Ammon's horn (tissue), 1 donor: ENCODE results near the gene GORASP2.

Experiments used
- DNase-seq: peaks from one replicate; pipeline ENCODE4 v3.0.0-alpha.2; 2016; ENCODE audit warnings: low spot score

Gene GORASP2

GRCh38 chr2:170923799-170924198, 5.3 kb upstream of the GORASP2 start:
- no peak for DNase-seq

GRCh38 chr2:170924969-170925368, 4.1 kb upstream of the GORASP2 start:
- no peak for DNase-seq

GRCh38 chr2:170925923-170926322, 3.1 kb upstream of the GORASP2 start:
- no peak for DNase-seq

- DNase-seq = no peak
Measured at GRCh38 chr2:170926743-170927297, 2.2 kb upstream of the GORASP2 start.

- peak; percentile 3 for DNase-seq
Measured at GRCh38 chr2:170928036-170928823, 823 bp upstream of the GORASP2 start.

- DNase-seq = peak; percentile 8
Measured at GRCh38 chr2:170929686-170930050, 615 bp downstream of the GORASP2 start.

- DNase-seq = peak; percentile 25
Measured at GRCh38 chr2:170930131-170930990, 1.3 kb downstream of the GORASP2 start.

- DNase-seq = no peak
Measured at GRCh38 chr2:170930991-170931266, 1.9 kb downstream of the GORASP2 start.

GRCh38 chr2:170932166-170932565, 3.1 kb downstream of the GORASP2 start:
- no peak for DNase-seq

- DNase-seq = no peak
Measured at GRCh38 chr2:170932948-170933347, 3.9 kb downstream of the GORASP2 start.

- no peak for DNase-seq
Measured at GRCh38 chr2:170937709-170938379, 8.8 kb downstream of the GORASP2 start.

GRCh38 chr2:170940066-170940465, 11.0 kb downstream of the GORASP2 start:
- no peak for DNase-seq

GRCh38 chr2:170942615-170943014, 13.6 kb downstream of the GORASP2 start:
- DNase-seq = no peak

GRCh38 chr2:170943041-170943440, 14.0 kb downstream of the GORASP2 start:
- DNase-seq = no peak

GRCh38 chr2:170943596-170943995, 14.5 kb downstream of the GORASP2 start:
- no peak for DNase-seq

GRCh38 chr2:170944545-170944944, 15.5 kb downstream of the GORASP2 start:
- DNase-seq = no peak

GRCh38 chr2:170949415-170949814, 20.4 kb downstream of the GORASP2 start:
- no peak for DNase-seq

- no peak for DNase-seq
Measured at GRCh38 chr2:170950221-170950761, 21.2 kb downstream of the GORASP2 start.

- no peak for DNase-seq
Measured at GRCh38 chr2:170953941-170954340, 24.9 kb downstream of the GORASP2 start.

- DNase-seq = no peak
Measured at GRCh38 chr2:170963386-170963785, 34.3 kb downstream of the GORASP2 start.

GRCh38 chr2:170965446-170966225, 36.6 kb downstream of the GORASP2 start:
- DNase-seq = no peak
